ENCODE measurements around the gene VPS29. TPM values are rescaled to one million over a fixed set of nuclear protein-coding genes. Genes with fewer than 3 reads are reported as not detected.
"Not testable (repeated sequence)": the region's sequence is repeated elsewhere in the genome, so short reads cannot be mapped to it uniquely, and the experiment has no call there.

The VPS29 gene
- total and polyA plus RNA-seq, 4 donors: 99.6 to 223 (median 172) TPM

- Histone ChIP-seq H3K36me3 (ENCODE audit: control insufficient read depth in 1 of 2, insufficient read depth in 2 of 2, low read length in 1 of 2) (no peaks in the 10 kb centered on the region), H3K9me3 (ENCODE audit: control insufficient read depth, low read length) (no peaks in the 10 kb centered on the region), H3K27me3 (ENCODE audit: control insufficient read depth in 1 of 2, insufficient read depth in 2 of 2, low read length in 1 of 2) (no peaks in the 10 kb centered on the region), H3K27ac (ENCODE audit: low read depth in 1 of 2, low read length in 2 of 2) (peak within 1 kb of the TSS; percentile 5 to 68), H3K4me3 (ENCODE audit: low read length in 2 of 2) (peak within 1 kb of the TSS; percentile 66 to 86), H3K4me1 (ENCODE audit: control insufficient read depth in 1 of 2, insufficient read depth in 2 of 2, low read length in 2 of 2) (no peaks in the 10 kb centered on the region)
- ATAC-seq (ENCODE audit: low FRiP score) (peak; percentile 96), DNase-seq (peak; percentile 97 to 98)
- intact Hi-C loops (cut with DNase I): loop anchor here (2.0 to 5.0 kb wide), 3 partner anchors 34 to 134 kb away; partner anchors contain the start of genes RAD9B (in 2 of the 2) and VPS29 (in 2 of the 2)
- WGBS, 2 donors: 0% methylated on average over 67 to 78 of the region's 78 CpGs
These were observed 33.5 kb downstream of the VPS29 start, which contains the start of the genes FAM216A and GPN3 for GRCh38 chr12:110468214-110469048. Gene FAM216A, plus strand, starts transcription at chr12:110468845. Its CDS starts 31 bp downstream, at chr12:110468876. Gene GPN3, minus strand, starts transcription at chr12:110468257. Its CDS starts 54 bp downstream, at chr12:110468203.

DNA sequence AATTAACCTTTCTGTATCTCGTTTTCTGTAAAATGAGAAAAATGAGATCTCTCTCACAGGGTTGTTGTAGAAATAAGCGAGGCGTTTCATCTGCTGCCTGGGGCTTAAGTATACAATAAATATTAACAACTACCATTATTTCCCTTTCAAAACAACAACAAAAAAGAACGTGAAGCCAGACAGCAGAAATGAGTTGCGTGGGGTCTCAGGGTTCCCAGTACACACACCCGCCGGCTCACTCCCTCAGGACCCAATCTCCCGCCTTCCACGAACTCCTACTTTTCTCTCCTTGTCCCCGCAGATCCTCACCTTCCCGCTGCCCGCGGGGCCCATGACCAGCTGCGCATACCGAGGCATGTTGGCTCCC is 34.1 kb downstream of the VPS29 start:
- intact Hi-C loops (cut with DNase I): loop anchor here (2.0 to 5.0 kb wide), 3 partner anchors 34 to 134 kb away; partner anchors contain the start of genes RAD9B (in 2 of the 2) and VPS29 (in 2 of the 2)
- Histone ChIP-seq H3K27me3 (ENCODE audit: control insufficient read depth in 1 of 2, insufficient read depth in 2 of 2, low read length in 1 of 2) (no peaks in the 10 kb centered on the region), H3K27ac (ENCODE audit: low read depth in 1 of 2, low read length in 2 of 2) (peak overlapping the region in 1 of 2 donors; percentile 66), H3K4me1 (ENCODE audit: control insufficient read depth in 1 of 2, insufficient read depth in 2 of 2, low read length in 2 of 2) (no peaks in the 10 kb centered on the region), H3K4me3 (ENCODE audit: low read length in 2 of 2) (peak overlapping the region; percentile 66 to 86), H3K36me3 (ENCODE audit: control insufficient read depth in 1 of 2, insufficient read depth in 2 of 2, low read length in 1 of 2) (no peaks in the 10 kb centered on the region), H3K9me3 (ENCODE audit: control insufficient read depth, low read length) (no peaks in the 10 kb centered on the region)
- WGBS, 2 donors: 0% methylated on average over 15 of the region's 15 CpGs
- ATAC-seq (ENCODE audit: low FRiP score) (no peak), DNase-seq (no peak)

GRCh38 chr12:110466791-110467190 is 35.1 kb downstream of the VPS29 start:
- Histone ChIP-seq H3K27me3 (ENCODE audit: control insufficient read depth in 1 of 2, insufficient read depth in 2 of 2, low read length in 1 of 2) (no peaks in the 10 kb centered on the region), H3K4me1 (ENCODE audit: control insufficient read depth in 1 of 2, insufficient read depth in 2 of 2, low read length in 2 of 2) (no peaks in the 10 kb centered on the region), H3K27ac (ENCODE audit: low read depth in 1 of 2, low read length in 2 of 2) (no peak overlapping the region), H3K9me3 (ENCODE audit: control insufficient read depth, low read length) (no peaks in the 10 kb centered on the region), H3K36me3 (ENCODE audit: control insufficient read depth in 1 of 2, insufficient read depth in 2 of 2, low read length in 1 of 2) (peaks cover 0 to 4% of the 10 kb centered on the region in 2 donors), H3K4me3 (ENCODE audit: low read length in 2 of 2) (no peak overlapping the region)
- DNase-seq (no peak), ATAC-seq (ENCODE audit: low FRiP score) (no peak)
- WGBS, 2 donors: 74 to 76% methylated on average over 5 of the region's 5 CpGs
- intact Hi-C loops (cut with DNase I): loop anchor here (5.0 kb wide), 2 partner anchors 36 to 136 kb away; partner anchors contain the start of genes RAD9B (in 1 of the 2) and VPS29 (in 1 of the 2)

DNA sequence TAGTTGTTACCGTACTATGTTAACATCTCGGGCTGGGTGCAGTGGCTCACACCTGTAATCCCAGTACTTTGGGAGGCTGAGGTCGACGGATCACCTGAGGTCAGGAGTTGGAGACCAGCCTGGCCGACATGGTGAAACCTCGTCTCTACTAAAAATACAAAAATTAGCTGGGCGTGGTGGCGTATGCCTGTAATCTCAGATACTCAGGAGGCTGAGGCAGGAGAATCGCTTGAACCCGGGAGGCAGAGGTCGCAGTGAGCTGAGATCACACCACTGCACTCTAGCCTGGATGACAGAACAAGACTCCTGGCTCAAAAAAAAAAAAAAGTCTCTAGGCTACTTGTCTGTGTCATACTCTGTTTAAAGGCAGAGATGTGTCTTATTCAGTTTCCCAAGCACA is 36.1 kb downstream of the VPS29 start:
- DNase-seq; ATAC-seq (ENCODE audit: low FRiP score); H3K27ac ChIP-seq (ENCODE audit: low read depth in 1 of 2, low read length in 2 of 2); H3K4me3 ChIP-seq (ENCODE audit: low read length in 2 of 2); H3K4me1 ChIP-seq (ENCODE audit: control insufficient read depth in 1 of 2, insufficient read depth in 2 of 2, low read length in 2 of 2); H3K9me3 ChIP-seq (ENCODE audit: control insufficient read depth, low read length); H3K27me3 ChIP-seq (ENCODE audit: control insufficient read depth in 1 of 2, insufficient read depth in 2 of 2, low read length in 1 of 2); H3K36me3 ChIP-seq (ENCODE audit: control insufficient read depth in 1 of 2, insufficient read depth in 2 of 2, low read length in 1 of 2): not testable (repeated sequence)
- intact Hi-C loops (cut with DNase I): loop anchor here (5.0 kb wide), 2 partner anchors 37 to 137 kb away; partner anchors contain the start of genes RAD9B (in 1 of the 2) and VPS29 (in 1 of the 2)
- WGBS, 2 donors: 90 to 91% methylated on average over 11 of the region's 11 CpGs

DNA sequence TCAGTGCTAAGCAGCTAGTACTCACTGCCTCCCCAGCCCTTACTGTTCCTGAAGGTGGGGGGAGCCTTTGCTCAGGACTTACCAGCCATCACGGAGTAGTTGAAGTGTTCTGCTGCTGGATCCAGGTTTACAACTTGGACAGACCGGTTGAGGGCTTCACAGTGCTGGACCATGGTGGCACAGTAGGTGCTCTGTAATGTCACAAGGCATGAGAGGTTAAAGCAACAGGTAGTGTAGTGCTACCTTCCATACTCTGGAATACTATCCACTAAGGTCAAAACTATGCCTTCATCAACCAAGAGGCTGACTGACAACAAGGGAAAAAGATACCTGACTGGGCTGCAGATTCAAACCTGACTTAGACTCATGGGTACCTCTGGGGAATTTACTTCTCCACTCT is 36.9 kb downstream of the VPS29 start:
- Histone ChIP-seq H3K27ac (ENCODE audit: low read depth in 1 of 2, low read length in 2 of 2) (peak overlapping the region in 1 of 2 donors; percentile 6), H3K4me1 (ENCODE audit: control insufficient read depth in 1 of 2, insufficient read depth in 2 of 2, low read length in 2 of 2) (no peaks in the 10 kb centered on the region), H3K36me3 (ENCODE audit: control insufficient read depth in 1 of 2, insufficient read depth in 2 of 2, low read length in 1 of 2) (peaks cover 0 to 4% of the 10 kb centered on the region in 2 donors), H3K27me3 (ENCODE audit: control insufficient read depth in 1 of 2, insufficient read depth in 2 of 2, low read length in 1 of 2) (no peaks in the 10 kb centered on the region), H3K4me3 (ENCODE audit: low read length in 2 of 2) (no peak overlapping the region), H3K9me3 (ENCODE audit: control insufficient read depth, low read length) (no peaks in the 10 kb centered on the region)
- intact Hi-C loops (cut with DNase I): loop anchor here (5.0 kb wide), 2 partner anchors 37 to 137 kb away; partner anchors contain the start of genes RAD9B (in 1 of the 2) and VPS29 (in 1 of the 2)
- ATAC-seq (ENCODE audit: low FRiP score): no peak
- DNase-seq: no peak
- 82 to 93% methylated on average over 2 of the region's 2 CpGs for WGBS, 2 donors

GRCh38 chr12:110461189-110461588 is 40.7 kb downstream of the VPS29 start:
- not testable (repeated sequence) for H3K36me3 ChIP-seq (ENCODE audit: control insufficient read depth in 1 of 2, insufficient read depth in 2 of 2, low read length in 1 of 2); ATAC-seq (ENCODE audit: low FRiP score); H3K4me1 ChIP-seq (ENCODE audit: control insufficient read depth in 1 of 2, insufficient read depth in 2 of 2, low read length in 2 of 2); H3K4me3 ChIP-seq (ENCODE audit: low read length in 2 of 2); DNase-seq; H3K27ac ChIP-seq (ENCODE audit: low read depth in 1 of 2, low read length in 2 of 2); H3K9me3 ChIP-seq (ENCODE audit: control insufficient read depth, low read length); H3K27me3 ChIP-seq (ENCODE audit: control insufficient read depth in 1 of 2, insufficient read depth in 2 of 2, low read length in 1 of 2)
- 79 to 82% methylated on average over 5 of the region's 5 CpGs for WGBS, 2 donors
- intact Hi-C loops (cut with DNase I): loop anchor here in 1 of 2 donors (5.0 kb wide), 1 partner anchor 136 kb away; no protein-coding TSS in a partner anchor

- Histone ChIP-seq H3K9me3 (ENCODE audit: control insufficient read depth, low read length) (no peaks in the 10 kb centered on the region), H3K27me3 (ENCODE audit: control insufficient read depth in 1 of 2, insufficient read depth in 2 of 2, low read length in 1 of 2) (no peaks in the 10 kb centered on the region), H3K4me1 (ENCODE audit: control insufficient read depth in 1 of 2, insufficient read depth in 2 of 2, low read length in 2 of 2) (no peaks in the 10 kb centered on the region), H3K27ac (ENCODE audit: low read depth in 1 of 2, low read length in 2 of 2) (no peak overlapping the region), H3K36me3 (ENCODE audit: control insufficient read depth in 1 of 2, insufficient read depth in 2 of 2, low read length in 1 of 2) (peaks cover 2 to 6% of the 10 kb centered on the region in 2 donors), H3K4me3 (ENCODE audit: low read length in 2 of 2) (no peak overlapping the region)
- ATAC-seq (ENCODE audit: low FRiP score) (no peak), DNase-seq (no peak)
- intact Hi-C loops (cut with DNase I): loop anchor here in 1 of 2 donors (10.0 kb wide), 1 partner anchor 426 kb away; no protein-coding TSS in a partner anchor
- WGBS, 2 donors: 83 to 93% methylated on average over 4 of the region's 4 CpGs
These were observed 43.2 kb downstream of the VPS29 start for GRCh38 chr12:110458756-110459155.

- WGBS, 2 donors: 92 to 95% methylated on average over 4 of the region's 4 CpGs
- H3K4me3 ChIP-seq (ENCODE audit: low read length in 2 of 2): no peak overlapping the region
- ATAC-seq (ENCODE audit: low FRiP score) (no peak), DNase-seq (no peak)
- intact Hi-C loops (cut with DNase I): loop anchor here (5.0 to 10.0 kb wide), 3 partner anchors 149 to 434 kb away; no protein-coding TSS in a partner anchor
- peaks cover under 1 to 2% of the 10 kb centered on the region in 2 donors for H3K36me3 ChIP-seq (ENCODE audit: control insufficient read depth in 1 of 2, insufficient read depth in 2 of 2, low read length in 1 of 2)
- H3K4me1 ChIP-seq (ENCODE audit: control insufficient read depth in 1 of 2, insufficient read depth in 2 of 2, low read length in 2 of 2): no peaks in the 10 kb centered on the region
- H3K9me3 ChIP-seq (ENCODE audit: control insufficient read depth, low read length): no peaks in the 10 kb centered on the region
- H3K27ac ChIP-seq (ENCODE audit: low read depth in 1 of 2, low read length in 2 of 2): no peak overlapping the region
- no peaks in the 10 kb centered on the region for H3K27me3 ChIP-seq (ENCODE audit: control insufficient read depth in 1 of 2, insufficient read depth in 2 of 2, low read length in 1 of 2)
These were observed 48.2 kb downstream of the VPS29 start for GRCh38 chr12:110453569-110454296.

All from aorta (tissue), 5 donors.